Fibroblast of lung (primary cell): ENCODE results near the gene WDR54.

Source experiments
- CTCF ChIP-seq, 2 donors: IDR thresholded peaks in 1 of 2; conservative IDR thresholded peaks in 1 of 2; 1 replicate in 1 of 2; 2 replicates in 1 of 2; pipeline ENCODE4 v1.5.1; 2011 to 2012; ENCODE audit warnings: low read length in 2 of 2, control low read depth in 1 of 2, inconsistent platforms in 1 of 2, low read depth in 1 of 2, mild to moderate bottlenecking in 1 of 2
- EZH2 ChIP-seq: IDR thresholded peaks from 2 replicates; pipeline ENCODE4 v1.5.1; 2012; ENCODE audit warnings: low read length, control low read depth, mild to moderate bottlenecking; ENCODE audit errors: missing control alignments

GRCh38 chr2:74439803-74440377 lies 18.4 kb downstream of the WDR54 start:
- no peak for TF ChIP-seq CTCF (conservative IDR thresholded peaks at IDR 0.05 in 1 of 2, IDR thresholded peaks at IDR 0.05 in 1 of 2; ENCODE audit: low read depth in 1 of 2, low read length in 2 of 2)
- TF ChIP-seq EZH2: no peak
